HUES64 (cell line): Measurements from ENCODE around the gene POLR2B.
"Not testable (repeated sequence)": the region's sequence is repeated elsewhere in the genome, so short reads cannot be mapped to it uniquely, and the experiment has no call there.

Experiments
- H3K27ac ChIP-seq: 2 replicates; pipeline ENCODE4 v1.7.0; 2013; ENCODE audit warnings: low read depth, low read length, inconsistent platforms
- H3K27me3 ChIP-seq: 2 replicates; pipeline ENCODE4 v1.6.1; 2013; ENCODE audit warnings: mild to moderate bottlenecking, low read length; ENCODE audit not compliant: insufficient read depth
- H3K36me3 ChIP-seq: 2 replicates; pipeline ENCODE4 v1.6.1; 2013; ENCODE audit warnings: mild to moderate bottlenecking, low read length; ENCODE audit not compliant: insufficient read depth
- H3K4me1 ChIP-seq: 2 replicates; pipeline ENCODE4 v1.6.1; 2013; ENCODE audit warnings: mild to moderate bottlenecking, low read length, moderate library complexity; ENCODE audit not compliant: insufficient read depth
- H3K4me3 ChIP-seq: 2 replicates; pipeline ENCODE4 v1.5.1; 2013; ENCODE audit warnings: mild to moderate bottlenecking, low read length, moderate library complexity
- H3K9ac ChIP-seq: 2 replicates; pipeline ENCODE4 v1.6.1; 2013; ENCODE audit warnings: mild to moderate bottlenecking, low read depth, low read length
- H3K9me3 ChIP-seq: 2 replicates; pipeline ENCODE4 v1.6.1; 2013; ENCODE audit warnings: low read depth, low read length; ENCODE audit not compliant: insufficient read depth
- WGBS: fragments of 150-250, 120-280 bp; methylation state at CpG from one replicate; pipeline ENCODE4 v1.1.7; 2013; ENCODE audit warnings: missing lambda C conversion rate; 5-methylcytosine and 5-hydroxymethylcytosine counted together

Gene POLR2B

GRCh38 chr4:57055886-57056285 lies 77.2 kb downstream of the POLR2B start:
- WGBS: 77% methylated on average over 14 of the region's 14 CpGs
- Histone ChIP-seq H3K4me3 (no peak overlapping the region), H3K4me1 (no peaks in the 10 kb centered on the region), H3K9me3 (no peaks in the 10 kb centered on the region), H3K27me3 (no peaks in the 10 kb centered on the region), H3K36me3 (no peaks in the 10 kb centered on the region), H3K27ac (no peak overlapping the region), H3K9ac (no peak overlapping the region)

- no peaks in the 10 kb centered on the region for H3K4me1 ChIP-seq
- no peak overlapping the region for H3K9ac ChIP-seq
- no peaks in the 10 kb centered on the region for H3K9me3 ChIP-seq
- no peaks in the 10 kb centered on the region for H3K36me3 ChIP-seq
- WGBS: 95% methylated on average over 6 of the region's 6 CpGs
- H3K4me3 ChIP-seq: no peak overlapping the region
- no peak overlapping the region for H3K27ac ChIP-seq
- no peaks in the 10 kb centered on the region for H3K27me3 ChIP-seq
Measured at GRCh38 chr4:57059890-57060716, 81.4 kb downstream of the POLR2B start.

- not testable (repeated sequence) for H3K27ac ChIP-seq, H3K4me3 ChIP-seq, H3K4me1 ChIP-seq, H3K36me3 ChIP-seq, H3K27me3 ChIP-seq, H3K9ac ChIP-seq, H3K9me3 ChIP-seq
- 91% methylated on average over 6 of the region's 6 CpGs for WGBS
Measured at GRCh38 chr4:57060717-57061067, 82.0 kb downstream of the POLR2B start.

GRCh38 chr4:57061395-57061794 lies 82.7 kb downstream of the POLR2B start:
- no peaks in the 10 kb centered on the region for H3K9me3 ChIP-seq
- H3K36me3 ChIP-seq: no peaks in the 10 kb centered on the region
- H3K27me3 ChIP-seq: no peaks in the 10 kb centered on the region
- H3K27ac ChIP-seq: no peak overlapping the region
- 88% methylated on average over 5 of the region's 5 CpGs for WGBS
- H3K4me1 ChIP-seq: no peaks in the 10 kb centered on the region
- H3K4me3 ChIP-seq: no peak overlapping the region
- no peak overlapping the region for H3K9ac ChIP-seq

- Histone ChIP-seq H3K9me3 (no peaks in the 10 kb centered on the region), H3K4me1 (no peaks in the 10 kb centered on the region)
- WGBS: no CpG with 5 or more reads among the region's 1 CpG
Measured at GRCh38 chr4:57063518-57063917, 84.8 kb downstream of the POLR2B start.

GRCh38 chr4:57064120-57064519 lies 85.4 kb downstream of the POLR2B start:
- Histone ChIP-seq H3K27me3 (no peaks in the 10 kb centered on the region), H3K27ac (no peak overlapping the region), H3K4me3 (no peak overlapping the region), H3K4me1 (no peaks in the 10 kb centered on the region), H3K36me3 (no peaks in the 10 kb centered on the region), H3K9me3 (no peaks in the 10 kb centered on the region), H3K9ac (no peak overlapping the region)
- WGBS: 73% methylated on average over 2 of the region's 2 CpGs

More at GRCh38 chr4:57063518-57063917, 84.8 kb downstream of the POLR2B start:
- Histone ChIP-seq H3K36me3 (no peaks in the 10 kb centered on the region), H3K27ac (no peak overlapping the region), H3K4me3 (no peak overlapping the region), H3K9ac (no peak overlapping the region), H3K27me3 (no peaks in the 10 kb centered on the region)

GRCh38 chr4:57064811-57065711 lies 86.4 kb downstream of the POLR2B start:
- Histone ChIP-seq H3K4me3 (no peak overlapping the region), H3K27me3 (no peaks in the 10 kb centered on the region), H3K9me3 (no peaks in the 10 kb centered on the region), H3K9ac (no peak overlapping the region), H3K27ac (no peak overlapping the region), H3K36me3 (no peaks in the 10 kb centered on the region), H3K4me1 (no peaks in the 10 kb centered on the region)
- 92% methylated on average over 20 of the region's 20 CpGs for WGBS

GRCh38 chr4:57065730-57066482 lies 87.2 kb downstream of the POLR2B start:
- no peaks in the 10 kb centered on the region for H3K9me3 ChIP-seq
- H3K9ac ChIP-seq: no peak overlapping the region
- H3K4me1 ChIP-seq: no peaks in the 10 kb centered on the region
- H3K27ac ChIP-seq: no peak overlapping the region
- no peak overlapping the region for H3K4me3 ChIP-seq
- no peaks in the 10 kb centered on the region for H3K27me3 ChIP-seq
- 90% methylated on average over 5 of the region's 5 CpGs for WGBS
- no peaks in the 10 kb centered on the region for H3K36me3 ChIP-seq

GRCh38 chr4:57068237-57068981 lies 89.7 kb downstream of the POLR2B start:
- WGBS: 88% methylated on average over 8 of the region's 8 CpGs
- Histone ChIP-seq H3K4me3 (no peak overlapping the region), H3K9me3 (no peaks in the 10 kb centered on the region), H3K27ac (no peak overlapping the region), H3K4me1 (no peaks in the 10 kb centered on the region), H3K27me3 (no peaks in the 10 kb centered on the region), H3K36me3 (no peaks in the 10 kb centered on the region), H3K9ac (no peak overlapping the region)

GRCh38 chr4:57070461-57070860 lies 91.8 kb downstream of the POLR2B start:
- peaks cover 4% of the 10 kb centered on the region; the same call in 1 of the 2 replicates for H3K4me1 ChIP-seq
- H3K4me3 ChIP-seq: no peak overlapping the region
- H3K36me3 ChIP-seq: no peaks in the 10 kb centered on the region
- no peaks in the 10 kb centered on the region for H3K27me3 ChIP-seq
- WGBS: 100% methylated on average over 2 of the region's 2 CpGs
- no peak overlapping the region for H3K27ac ChIP-seq
- no peaks in the 10 kb centered on the region for H3K9me3 ChIP-seq
- H3K9ac ChIP-seq: no peak overlapping the region
